IMR-90 (cell line): ENCODE measurements around the gene CTAGE1. TPM values are rescaled to one million over a fixed set of nuclear protein-coding genes. Genes with fewer than 3 reads are reported as not detected.

Experiments used
- ATAC-seq: fragments of 200-7000 bp; cut with Tn5 transposase; 2 replicates; pipeline ENCODE4 v1.9.1; 2020; ENCODE audit warnings: low read depth, mild to moderate bottlenecking, moderate library complexity
- BruUV-seq: library from RNA; stranded (reverse); fragments of 400-500 nt; replicated peaks from 2 replicates; lab custom pipeline; 2021; lab: Mats Ljungman, UMichigan
- CTCF ChIA-PET: fragments of 300-600 bp; formaldehyde crosslinking; extraction: SDS; loops from one replicate; lab custom pipeline; 2021; ENCODE audit warnings: antibody characterized with exemption; lab: Yijun Ruan, JAX
- POLR2A ChIA-PET: fragments of 300-600 bp; sonication (Branson Sonifier 250); formaldehyde crosslinking; loops from one replicate; lab custom pipeline; 2022; ENCODE audit warnings: antibody characterized with exemption; ENCODE audit not compliant: unreplicated experiment; lab: Charles Lee
- DNase-seq: peaks from one replicate; pipeline ENCODE4 v3.0.0; 2013
- H2AFZ ChIP-seq: replicated peaks from 2 replicates; pipeline ENCODE3; 2013; ENCODE audit warnings: low read length, mild to moderate bottlenecking; ENCODE audit not compliant: poor library complexity
- H2AK5ac ChIP-seq: 2 replicates; pipeline ENCODE4 v1.6.1; 2013; ENCODE audit warnings: low read depth, low read length, inconsistent platforms
- H2AK9ac ChIP-seq: replicated peaks from 2 replicates; pipeline ENCODE3; 2013; ENCODE audit warnings: mild to moderate bottlenecking, low read depth, low read length, moderate library complexity; ENCODE audit not compliant: poor library complexity
- H2BK120ac ChIP-seq: 2 replicates; pipeline ENCODE4 v1.6.1; 2013; ENCODE audit warnings: low read depth, low read length, inconsistent platforms
- H2BK15ac ChIP-seq: 3 replicates; pipeline ENCODE4 v1.6.1; 2013; ENCODE audit warnings: low read depth, low read length, inconsistent platforms
- H2BK20ac ChIP-seq: 2 replicates; pipeline ENCODE4 v1.6.1; 2013; ENCODE audit warnings: low read depth, mild to moderate bottlenecking, inconsistent platforms, low read length, moderate library complexity
- H2BK5ac ChIP-seq: 2 replicates; pipeline ENCODE4 v1.6.1; 2013; ENCODE audit warnings: mild to moderate bottlenecking, low read depth, low read length, inconsistent platforms; ENCODE audit not compliant: poor library complexity, severe bottlenecking
- H3K14ac ChIP-seq: replicated peaks from 2 replicates; pipeline ENCODE4 v1.6.1; 2013; ENCODE audit warnings: low read depth, low read length, inconsistent platforms
- H3K18ac ChIP-seq: 2 replicates; pipeline ENCODE4 v1.6.1; 2013; ENCODE audit warnings: low read depth, low read length, control low read depth
- H3K23ac ChIP-seq: 2 replicates; pipeline ENCODE4 v1.6.1; 2013; ENCODE audit warnings: low read depth, low read length, inconsistent platforms
- H3K27ac ChIP-seq: 2 replicates; pipeline ENCODE4 v1.5.1; 2013; ENCODE audit warnings: mild to moderate bottlenecking, control low read depth, low read length; ENCODE audit not compliant: insufficient read depth
- H3K27me3 ChIP-seq: 2 replicates; pipeline ENCODE4 v1.6.1; 2013; ENCODE audit warnings: low read length; ENCODE audit not compliant: control insufficient read depth, insufficient read depth
- H3K36me3 ChIP-seq: 2 replicates; pipeline ENCODE4 v1.6.1; 2013; ENCODE audit warnings: low read length, mixed read lengths; ENCODE audit not compliant: control insufficient read depth, insufficient read depth
- H3K4ac ChIP-seq: 2 replicates; pipeline ENCODE4 v1.6.1; 2013; ENCODE audit warnings: low read depth, low read length, inconsistent platforms
- H3K4me1 ChIP-seq: 2 replicates; pipeline ENCODE4 v1.6.1; 2013; ENCODE audit warnings: low read length, mixed read lengths; ENCODE audit not compliant: control insufficient read depth, insufficient read depth
- H3K4me2 ChIP-seq: 2 replicates; pipeline ENCODE4 v1.6.1; 2013; ENCODE audit warnings: low read depth, mild to moderate bottlenecking, control low read depth, low read length, moderate library complexity
- H3K4me3 ChIP-seq: 2 replicates; pipeline ENCODE4 v1.5.1; 2013; ENCODE audit warnings: low read depth, mild to moderate bottlenecking, control low read depth, low read length, moderate library complexity; ENCODE audit not compliant: insufficient read depth
- H3K56ac ChIP-seq: 2 replicates; pipeline ENCODE4 v1.6.1; 2013; ENCODE audit warnings: low read length, inconsistent platforms; ENCODE audit not compliant: insufficient read depth; ENCODE audit errors: extremely low read depth
- H3K79me1 ChIP-seq, 2 experiments: 2 replicates each; pipeline ENCODE4 v1.6.1; 2013; ENCODE audit warnings: low read length in 2 of 2, inconsistent platforms in 1 of 2, low read depth in 1 of 2
- H3K9ac ChIP-seq: 2 replicates; pipeline ENCODE4 v1.6.1; 2013; ENCODE audit warnings: low read depth, low read length, control low read depth
- H3K9me1 ChIP-seq: 2 replicates; pipeline ENCODE4 v1.6.1; 2013; ENCODE audit warnings: low read length, inconsistent platforms; ENCODE audit not compliant: insufficient read depth
- H3K9me3 ChIP-seq: 2 replicates; pipeline ENCODE4 v1.6.1; 2013; ENCODE audit warnings: low read length; ENCODE audit not compliant: control insufficient read depth, insufficient read depth
- H4K20me1 ChIP-seq: 2 replicates; pipeline ENCODE4 v1.6.1; 2013; ENCODE audit warnings: low read length, inconsistent platforms; ENCODE audit not compliant: insufficient read depth
- H4K5ac ChIP-seq: 2 replicates; pipeline ENCODE4 v1.6.1; 2013; ENCODE audit warnings: mild to moderate bottlenecking, low read depth, low read length, control low read depth
- H4K8ac ChIP-seq, 2 experiments: 2 replicates each; pipeline ENCODE4 v1.6.1; 2013; ENCODE audit warnings: low read depth in 2 of 2, low read length in 2 of 2, control low read depth in 1 of 2, inconsistent platforms in 1 of 2
- H4K91ac ChIP-seq: 2 replicates; pipeline ENCODE4 v1.6.1; 2013; ENCODE audit warnings: low read depth, low read length, inconsistent platforms; ENCODE audit not compliant: insufficient read depth
- BHLHE40 ChIP-seq: fragments of 150-350 bp; IDR thresholded peaks from 2 replicates; pipeline ENCODE4 v1.6.1; 2016; ENCODE audit warnings: mild to moderate bottlenecking, low read depth, low read length
- CEBPB ChIP-seq: IDR thresholded peaks from 2 replicates; pipeline ENCODE4 v1.6.1; 2012; ENCODE audit warnings: low read depth, low read length, improper control_type of control experiment
- CHD1 ChIP-seq: IDR thresholded peaks from 2 replicates; pipeline ENCODE4 v1.6.1; 2012; ENCODE audit warnings: low read depth, low read length, improper control_type of control experiment
- CTCF ChIP-seq: conservative IDR thresholded peaks from 2 replicates; pipeline ENCODE4 v1.5.1; 2012; ENCODE audit warnings: mild to moderate bottlenecking, low read depth, low read length, improper control_type of control experiment
- ELK1 ChIP-seq: fragments of 150-350 bp; IDR thresholded peaks from 2 replicates; pipeline ENCODE4 v1.6.1; 2016; ENCODE audit warnings: low read depth, mild to moderate bottlenecking, low read length, moderate library complexity, borderline replicate concordance
- FOS ChIP-seq: fragments of 150-350 bp; IDR thresholded peaks from 2 replicates; pipeline ENCODE4 v1.6.1; 2016; ENCODE audit warnings: low read depth, low read length
- MAFK ChIP-seq: IDR thresholded peaks from 2 replicates; pipeline ENCODE4 v1.6.1; 2012; ENCODE audit warnings: low read depth, low read length, improper control_type of control experiment
- MAZ ChIP-seq: IDR thresholded peaks from 2 replicates; pipeline ENCODE4 v1.6.1; 2012; ENCODE audit warnings: low read depth, mild to moderate bottlenecking, low read length, improper control_type of control experiment, moderate library complexity, borderline replicate concordance
- MXI1 ChIP-seq: IDR thresholded peaks from 2 replicates; pipeline ENCODE4 v1.6.1; 2012; ENCODE audit warnings: low read depth, mild to moderate bottlenecking, low read length, moderate library complexity, borderline replicate concordance
- NFE2L2 ChIP-seq: fragments of 150-350 bp; IDR thresholded peaks from 2 replicates; pipeline ENCODE4 v1.6.1; 2016; ENCODE audit warnings: low read depth, mild to moderate bottlenecking, low read length
- POLR2A ChIP-seq: IDR thresholded peaks from 2 replicates; pipeline ENCODE4 v1.6.1; 2012; ENCODE audit warnings: mild to moderate bottlenecking, low read depth, low read length
- RAD21 ChIP-seq: IDR thresholded peaks from 2 replicates; pipeline ENCODE4 v1.6.1; 2012; ENCODE audit warnings: low read length, improper control_type of control experiment
- RCOR1 ChIP-seq: IDR thresholded peaks from 2 replicates; pipeline ENCODE4 v1.6.1; 2012; ENCODE audit warnings: mild to moderate bottlenecking, low read length, improper control_type of control experiment; ENCODE audit not compliant: insufficient replicate concordance
- RFX5 ChIP-seq: IDR thresholded peaks from 2 replicates; pipeline ENCODE4 v1.8.0; 2012; ENCODE audit warnings: low read depth, mild to moderate bottlenecking, low read length, moderate library complexity
- SMC3 ChIP-seq: fragments of 150-350 bp; IDR thresholded peaks from 2 replicates; pipeline ENCODE4 v1.6.1; 2016; ENCODE audit warnings: low read depth, mild to moderate bottlenecking, antibody characterized with exemption, low read length, moderate library complexity
- USF2 ChIP-seq: fragments of 150-350 bp; IDR thresholded peaks from 2 replicates; pipeline ENCODE4 v1.6.1; 2017; ENCODE audit warnings: mild to moderate bottlenecking, antibody characterized with exemption, low read length, low read depth
- WGBS, 2 experiments: methylation state at CpG; one replicate each; pipeline versions ENCODE4 v1.1.5 to v1.1.7; 2013; ENCODE audit warnings: missing lambda C conversion rate in 2 of 2; ENCODE audit not compliant: insufficient read length in 1 of 2; ENCODE audit errors: extremely low coverage in 2 of 2; 5-methylcytosine and 5-hydroxymethylcytosine counted together
- dilution Hi-C: fragments of 300-500 bp; cut with HindIII; formaldehyde crosslinking; loops from one replicate; pipeline ENCODE4 v1.14.3; 2018; ENCODE audit warnings: low sequenced_read_pairs; ENCODE audit not compliant: unreplicated experiment
- in situ Hi-C: fragments of 300-500 bp; cut with MboI; formaldehyde crosslinking; loops from 3 replicates; pipeline ENCODE4 v1.14.3; 2019; ENCODE audit warnings: low sequenced_read_pairs, inconsistent platforms, mixed read lengths
- intact Hi-C: fragments of 100-400 bp; cut with micrococcal nuclease; formaldehyde crosslinking; loops from 2 replicates; pipeline ENCODE4 v1.10.0; 2022
- polyA plus RNA-seq, 3 experiments: library from polyadenylated mRNA; depleted of rRNA; stranded (reverse); fragments of >200 nt; gene quantifications; 2 replicates each; pipeline ENCODE4 v1.2.3, GENCODE V29; 2012; ENCODE audit warnings: low replicate concordance in 1 of 3
- total RNA-seq: library from RNA; depleted of rRNA; stranded (reverse); fragments of >200 nt; gene quantifications from 2 replicates; pipeline ENCODE4 v1.2.3, GENCODE V29; 2012

The CTAGE1 gene
- total and polyA plus RNA-seq, 2 of the 4 experiments (the other 2 are of a cell fraction): 0.09 TPM; not detected in 1

GRCh38 chr18:22459491-22459890 is 41.8 kb upstream of the CTAGE1 start:
- H2BK20ac ChIP-seq: no peak overlapping the region
- no peak overlapping the region for H2BK15ac ChIP-seq
- no CpG with 5 or more reads among the region's 2 CpGs for whole genome bisulfite sequencing, 2 experiments
- H2AFZ ChIP-seq: no peak overlapping the region
- no peaks in the 10 kb centered on the region; the same call in 1 of the 2 replicates for H3K4me1 ChIP-seq
- H3K27ac ChIP-seq: no peak overlapping the region
- H2AK5ac ChIP-seq: no peak overlapping the region
- no peak overlapping the region for H3K4me2 ChIP-seq
- no peak overlapping the region for H4K8ac ChIP-seq
- no peak overlapping the region for H3K4me3 ChIP-seq
- H4K5ac ChIP-seq: no peak overlapping the region
- H2BK5ac ChIP-seq: no peak overlapping the region
- peaks cover 4% of the 10 kb centered on the region for H3K9me1 ChIP-seq
- H3K79me1 ChIP-seq: no peaks in the 10 kb centered on the region
- no peak overlapping the region for H3K14ac ChIP-seq
- no peak overlapping the region for H4K91ac ChIP-seq
- DNase-seq (no peak), ATAC-seq (no peak)
- dilution Hi-C loops: no loop called here
- no peaks in the 10 kb centered on the region for H3K9me3 ChIP-seq
- no peak overlapping the region for H3K4ac ChIP-seq
- TF ChIP-seq MAZ (no peak), SMC3 (no peak), FOS (no peak), USF2 (no peak), POLR2A (no peak), RCOR1 (no peak), BHLHE40 (no peak), MAFK (no peak), RAD21 (no peak), NFE2L2 (no peak), CTCF (no peak), MXI1 (no peak), RFX5 (no peak), CEBPB (no peak), CHD1 (no peak), ELK1 (no peak)
- H4K20me1 ChIP-seq: no peaks in the 10 kb centered on the region
- H3K36me3 ChIP-seq: no peaks in the 10 kb centered on the region
- H3K27me3 ChIP-seq: peaks cover 3% of the 10 kb centered on the region
- H3K9ac ChIP-seq: no peak overlapping the region
- H3K23ac ChIP-seq: no peak overlapping the region
- H2BK120ac ChIP-seq: no peak overlapping the region
- CTCF ChIA-PET: no interaction called here
- intact Hi-C loops: no loop called here
- in situ Hi-C loops: no loop called here
- POLR2A ChIA-PET: no interaction called here
- H3K56ac ChIP-seq: no peak overlapping the region
- H3K18ac ChIP-seq: no peak overlapping the region
- no peak overlapping the region for H2AK9ac ChIP-seq
- BruUV-seq: no TSS peak
